ENCODE data around the gene RPRM. TPM values are rescaled to one million over a fixed set of nuclear protein-coding genes. Genes with fewer than 3 reads are reported as not detected.

Gene RPRM
- total RNA-seq, 1 experiment from 2014 or later = not detected

DNA sequence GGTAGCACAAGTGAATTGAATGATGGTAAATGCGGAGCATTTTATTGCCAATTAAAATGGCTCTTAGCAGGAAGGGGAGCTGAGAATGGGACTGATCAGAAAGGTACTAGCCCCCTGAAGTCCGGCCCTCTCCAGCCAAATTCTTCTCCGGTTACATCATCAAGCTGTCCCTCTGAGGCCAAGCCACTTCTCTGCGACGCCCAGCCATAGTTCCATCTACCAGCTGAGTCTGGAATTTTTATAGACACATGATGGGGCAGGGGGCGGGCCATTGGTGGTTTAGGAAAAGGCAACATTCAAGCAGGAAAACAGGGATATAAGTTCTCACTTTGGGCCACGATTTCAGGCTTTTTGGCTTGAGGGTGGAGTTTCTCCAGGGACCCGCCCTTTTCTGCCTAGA lies 22.7 kb downstream of the RPRM start:
- H3K4me3 ChIP-seq (ENCODE audit: low read depth in 2 of 2, low read length in 2 of 2) = no peak overlapping the region
- intact Hi-C loops (cut with micrococcal nuclease; ENCODE audit: unreplicated experiment) (no loop called here), in situ Hi-C loops (cut with HindIII; ENCODE audit: low pct_unique_long_range_greater_than_20kb, low sequenced_read_pairs) (no loop called here)
- CTCF ChIA-PET = interaction anchor here (0.6 kb wide), 1 partner anchor 1305 kb away, joined by 6 read pairs; no protein-coding TSS in a partner anchor
- no TSS peak for BruUV-seq (replicated peaks)
- no peak for ATAC-seq
- H3K4me1 ChIP-seq (ENCODE audit: control insufficient read depth, insufficient read depth, low read length) = no peaks in the 10 kb centered on the region
- DNase-seq (ENCODE audit: low read depth, low spot score) = no peak
- TF ChIP-seq, protein P1, sequence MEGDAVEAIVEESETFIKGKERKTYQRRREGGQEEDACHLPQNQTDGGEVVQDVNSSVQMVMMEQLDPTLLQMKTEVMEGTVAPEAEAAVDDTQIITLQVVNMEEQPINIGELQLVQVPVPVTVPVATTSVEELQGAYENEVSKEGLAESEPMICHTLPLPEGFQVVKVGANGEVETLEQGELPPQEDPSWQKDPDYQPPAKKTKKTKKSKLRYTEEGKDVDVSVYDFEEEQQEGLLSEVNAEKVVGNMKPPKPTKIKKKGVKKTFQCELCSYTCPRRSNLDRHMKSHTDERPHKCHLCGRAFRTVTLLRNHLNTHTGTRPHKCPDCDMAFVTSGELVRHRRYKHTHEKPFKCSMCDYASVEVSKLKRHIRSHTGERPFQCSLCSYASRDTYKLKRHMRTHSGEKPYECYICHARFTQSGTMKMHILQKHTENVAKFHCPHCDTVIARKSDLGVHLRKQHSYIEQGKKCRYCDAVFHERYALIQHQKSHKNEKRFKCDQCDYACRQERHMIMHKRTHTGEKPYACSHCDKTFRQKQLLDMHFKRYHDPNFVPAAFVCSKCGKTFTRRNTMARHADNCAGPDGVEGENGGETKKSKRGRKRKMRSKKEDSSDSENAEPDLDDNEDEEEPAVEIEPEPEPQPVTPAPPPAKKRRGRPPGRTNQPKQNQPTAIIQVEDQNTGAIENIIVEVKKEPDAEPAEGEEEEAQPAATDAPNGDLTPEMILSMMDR (IDR thresholded peaks at IDR 0.05) = no peak
- TF ChIP-seq TCF7L2 (IDR thresholded peaks at IDR 0.05; ENCODE audit: low read depth, low read length) = no peak
- TF ChIP-seq POLR2AphosphoS5 (IDR thresholded peaks at IDR 0.05; ENCODE audit: low read depth, low read length) = no peak
- TF ChIP-seq, protein P2, sequence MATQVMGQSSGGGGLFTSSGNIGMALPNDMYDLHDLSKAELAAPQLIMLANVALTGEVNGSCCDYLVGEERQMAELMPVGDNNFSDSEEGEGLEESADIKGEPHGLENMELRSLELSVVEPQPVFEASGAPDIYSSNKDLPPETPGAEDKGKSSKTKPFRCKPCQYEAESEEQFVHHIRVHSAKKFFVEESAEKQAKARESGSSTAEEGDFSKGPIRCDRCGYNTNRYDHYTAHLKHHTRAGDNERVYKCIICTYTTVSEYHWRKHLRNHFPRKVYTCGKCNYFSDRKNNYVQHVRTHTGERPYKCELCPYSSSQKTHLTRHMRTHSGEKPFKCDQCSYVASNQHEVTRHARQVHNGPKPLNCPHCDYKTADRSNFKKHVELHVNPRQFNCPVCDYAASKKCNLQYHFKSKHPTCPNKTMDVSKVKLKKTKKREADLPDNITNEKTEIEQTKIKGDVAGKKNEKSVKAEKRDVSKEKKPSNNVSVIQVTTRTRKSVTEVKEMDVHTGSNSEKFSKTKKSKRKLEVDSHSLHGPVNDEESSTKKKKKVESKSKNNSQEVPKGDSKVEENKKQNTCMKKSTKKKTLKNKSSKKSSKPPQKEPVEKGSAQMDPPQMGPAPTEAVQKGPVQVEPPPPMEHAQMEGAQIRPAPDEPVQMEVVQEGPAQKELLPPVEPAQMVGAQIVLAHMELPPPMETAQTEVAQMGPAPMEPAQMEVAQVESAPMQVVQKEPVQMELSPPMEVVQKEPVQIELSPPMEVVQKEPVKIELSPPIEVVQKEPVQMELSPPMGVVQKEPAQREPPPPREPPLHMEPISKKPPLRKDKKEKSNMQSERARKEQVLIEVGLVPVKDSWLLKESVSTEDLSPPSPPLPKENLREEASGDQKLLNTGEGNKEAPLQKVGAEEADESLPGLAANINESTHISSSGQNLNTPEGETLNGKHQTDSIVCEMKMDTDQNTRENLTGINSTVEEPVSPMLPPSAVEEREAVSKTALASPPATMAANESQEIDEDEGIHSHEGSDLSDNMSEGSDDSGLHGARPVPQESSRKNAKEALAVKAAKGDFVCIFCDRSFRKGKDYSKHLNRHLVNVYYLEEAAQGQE (IDR thresholded peaks at IDR 0.05; ENCODE audit: insufficient read depth in 1 of 2, low read depth in 2 of 2, low read length in 1 of 2) = no peak
- no peak for TF ChIP-seq SIN3A (IDR thresholded peaks at IDR 0.05; ENCODE audit: borderline replicate concordance, insufficient read depth, low read depth, low read length)
- no peak overlapping the region for H3K27ac ChIP-seq (ENCODE audit: low read length)
- POLR2A ChIA-PET = no interaction called here
- H3K36me3 ChIP-seq (ENCODE audit: control insufficient read depth, insufficient read depth, low read length) = no peaks in the 10 kb centered on the region
- no peaks in the 10 kb centered on the region for H3K27me3 ChIP-seq (ENCODE audit: control insufficient read depth, insufficient read depth, low read length)
- H3K9me3 ChIP-seq (ENCODE audit: control insufficient read depth, insufficient read depth, low read depth, low read length) = no peaks in the 10 kb centered on the region

DNA sequence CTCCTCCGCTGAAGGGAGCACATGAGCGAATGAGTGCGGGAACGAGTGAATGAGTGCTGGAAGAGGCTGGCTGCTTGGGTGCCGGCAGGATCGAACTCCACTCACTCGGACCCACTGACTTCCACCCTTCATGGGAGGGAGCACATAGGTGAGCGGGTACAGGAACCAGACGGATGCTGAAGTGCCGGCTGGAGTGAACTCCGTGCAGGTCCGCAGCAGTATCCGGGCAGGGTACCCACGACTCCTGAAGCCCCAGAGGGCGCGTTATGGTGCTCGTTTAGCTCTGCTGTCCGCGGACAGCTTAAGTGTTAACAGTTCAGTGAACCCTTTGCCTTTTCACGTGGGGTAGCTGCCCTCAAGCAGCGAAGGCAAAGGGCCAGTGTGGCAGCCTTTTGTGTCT lies 23.2 kb downstream of the RPRM start:
- in situ Hi-C loops (cut with HindIII; ENCODE audit: low pct_unique_long_range_greater_than_20kb, low sequenced_read_pairs) (no loop called here), intact Hi-C loops (cut with micrococcal nuclease; ENCODE audit: unreplicated experiment) (no loop called here)
- no peaks in the 10 kb centered on the region for H3K9me3 ChIP-seq (ENCODE audit: control insufficient read depth, insufficient read depth, low read depth, low read length)
- POLR2A ChIA-PET = no interaction called here
- no peak for ATAC-seq
- CTCF ChIA-PET = no interaction called here
- H3K4me3 ChIP-seq (ENCODE audit: low read depth in 2 of 2, low read length in 2 of 2) = no peak overlapping the region
- no peaks in the 10 kb centered on the region for H3K36me3 ChIP-seq (ENCODE audit: control insufficient read depth, insufficient read depth, low read length)
- TF ChIP-seq, protein P1 (IDR thresholded peaks at IDR 0.05) = no peak
- TF ChIP-seq TCF7L2 (IDR thresholded peaks at IDR 0.05; ENCODE audit: low read depth, low read length) = no peak
- TF ChIP-seq, protein P2 (IDR thresholded peaks at IDR 0.05; ENCODE audit: insufficient read depth in 1 of 2, low read depth in 2 of 2, low read length in 1 of 2) = no peak
- no peak for TF ChIP-seq SIN3A (IDR thresholded peaks at IDR 0.05; ENCODE audit: borderline replicate concordance, insufficient read depth, low read depth, low read length)
- no peak for TF ChIP-seq POLR2AphosphoS5 (IDR thresholded peaks at IDR 0.05; ENCODE audit: low read depth, low read length)
- no TSS peak for BruUV-seq (replicated peaks)
- DNase-seq (ENCODE audit: low read depth, low spot score) = no peak
- no peaks in the 10 kb centered on the region for H3K27me3 ChIP-seq (ENCODE audit: control insufficient read depth, insufficient read depth, low read length)
- no peaks in the 10 kb centered on the region for H3K4me1 ChIP-seq (ENCODE audit: control insufficient read depth, insufficient read depth, low read length)
- no peak overlapping the region for H3K27ac ChIP-seq (ENCODE audit: low read length)

Data from Panc1 (cell line).